Activated CD8-positive, alpha-beta T cell treated with anti-CD3 and anti-CD28 coated beads, Interleukin-2, amount 10 ng/mL, durations not matched to agents 7 days and 5 days (primary cell): ENCODE results near the gene TTC3. TPM values are rescaled to one million over a fixed set of nuclear protein-coding genes. Genes with fewer than 3 reads are reported as not detected.
"Not testable (repeated sequence)": the region's sequence is repeated elsewhere in the genome, so short reads cannot be mapped to it uniquely, and the experiment has no call there.

ENCODE experiments used
- ATAC-seq: fragments of 150-1000 bp; cut with Tn5 transposase; one replicate; pipeline ENCODE4 v1.10.0; 2021; ENCODE audit warnings: moderate library complexity
- CTCF ChIA-PET: fragments of 350-600 bp; sonication (Branson Sonifier 250); formaldehyde crosslinking; loops from one replicate; lab custom pipeline; 2021; ENCODE audit warnings: antibody characterized with exemption; lab: Charles Lee
- POLR2A ChIA-PET: fragments of 350-600 bp; sonication (Branson Sonifier 250); formaldehyde crosslinking; loops from one replicate; lab custom pipeline; 2021; ENCODE audit warnings: antibody characterized with exemption; lab: Charles Lee
- DNase-seq: peaks from one replicate; pipeline ENCODE4 v3.0.0-alpha.2; 2020
- H3K27ac Mint-ChIP-seq: one replicate; pipeline ENCODE4 v1.8.0; 2021; ENCODE audit warnings: mild to moderate bottlenecking, mixed read lengths
- H3K27me3 Mint-ChIP-seq: one replicate; pipeline ENCODE4 v1.8.0; 2021; ENCODE audit warnings: low read depth, mixed read lengths
- H3K36me3 Mint-ChIP-seq: one replicate; pipeline ENCODE4 v1.8.0; 2021; ENCODE audit warnings: low read depth, mixed read lengths
- H3K4me1 Mint-ChIP-seq: one replicate; pipeline ENCODE4 v1.8.0; 2021; ENCODE audit warnings: low read depth, mixed read lengths
- H3K4me3 Mint-ChIP-seq: one replicate; pipeline ENCODE4 v1.8.0; 2021; ENCODE audit warnings: mild to moderate bottlenecking, mixed read lengths
- H3K9me3 Mint-ChIP-seq: one replicate; pipeline ENCODE4 v1.8.0; 2022; ENCODE audit warnings: mixed read lengths; ENCODE audit not compliant: insufficient read depth
- total RNA-seq, 2 experiments: library from RNA; stranded (reverse); gene quantifications; one replicate each; pipeline ENCODE4 v1.2.3, GENCODE V29; 2021

Gene TTC3
- total RNA-seq, 2 experiments from 2014 or later, result 48.3 to 49.5 TPM

DNA sequence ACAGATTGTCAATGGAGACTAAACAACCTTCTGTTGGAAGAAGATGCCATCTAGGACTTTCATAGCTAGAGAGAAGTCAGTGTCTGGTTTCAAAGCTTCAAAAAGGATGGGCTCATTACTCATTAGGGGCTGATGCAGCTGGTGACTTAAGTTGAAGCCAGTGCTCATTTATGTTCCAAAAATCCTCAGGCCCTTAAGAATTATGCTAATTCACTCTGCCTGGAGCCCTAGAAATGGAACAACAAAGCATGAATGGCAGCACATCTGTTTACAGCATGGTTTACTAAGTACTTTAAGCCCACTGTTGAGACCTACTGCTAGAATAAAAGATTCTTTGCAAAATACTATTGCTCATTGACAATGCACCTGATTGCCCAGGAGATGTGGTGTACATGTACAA is 63.7 kb downstream of the TTC3 start:
- Mint-ChIP-seq H3K27ac (peak overlapping the region; percentile 56), H3K4me3 (no peak overlapping the region), H3K4me1 (peaks cover 25% of the 10 kb centered on the region), H3K9me3 (no peaks in the 10 kb centered on the region), H3K27me3 (no peaks in the 10 kb centered on the region), H3K36me3 (peaks cover 40% of the 10 kb centered on the region)
- peak; percentile 44 for ATAC-seq
- POLR2A ChIA-PET, result interaction anchor here (1.2 kb wide), 1 partner anchor 9 kb away, joined by 3 read pairs; no protein-coding TSS in a partner anchor
- CTCF ChIA-PET, result interaction anchor here (0.7 to 1.5 kb wide), 4 partner anchors 14 to 35 kb away, joined by 3 to 4 read pairs (median 4); no protein-coding TSS in a partner anchor
- no peak for DNase-seq

GRCh38 chr21:37139154-37139553 is 66.1 kb downstream of the TTC3 start:
- H3K27ac Mint-ChIP-seq, result no peak overlapping the region
- no peak overlapping the region for H3K4me3 Mint-ChIP-seq
- no peaks in the 10 kb centered on the region for H3K9me3 Mint-ChIP-seq
- H3K4me1 Mint-ChIP-seq, result peaks cover 25% of the 10 kb centered on the region
- ATAC-seq (no peak), DNase-seq (no peak)
- peaks cover 51% of the 10 kb centered on the region for H3K36me3 Mint-ChIP-seq
- no peaks in the 10 kb centered on the region for H3K27me3 Mint-ChIP-seq
- CTCF ChIA-PET, result no interaction called here
- POLR2A ChIA-PET, result no interaction called here

DNA sequence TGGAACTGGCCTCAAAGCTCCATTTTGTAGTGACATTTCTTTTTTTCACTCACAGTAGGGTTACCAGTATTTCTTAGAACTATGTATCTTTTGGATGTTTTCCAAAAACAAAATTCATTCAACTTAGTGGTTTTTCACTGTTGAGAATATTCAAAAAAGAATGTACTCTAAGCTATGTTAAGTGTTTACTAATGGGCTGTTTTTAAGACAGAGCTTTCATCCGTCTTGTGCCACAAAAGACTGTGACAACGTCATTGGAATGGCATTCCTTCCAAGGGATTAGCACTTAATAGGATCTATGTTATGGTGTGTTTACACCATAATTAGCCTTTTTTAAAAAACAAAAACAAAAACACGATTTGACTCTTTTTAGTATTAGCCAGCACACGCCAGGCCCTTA is 66.8 kb downstream of the TTC3 start:
- no peak for DNase-seq
- Mint-ChIP-seq H3K36me3 (peaks cover 56% of the 10 kb centered on the region), H3K9me3 (no peaks in the 10 kb centered on the region), H3K27me3 (no peaks in the 10 kb centered on the region), H3K4me3 (no peak overlapping the region), H3K27ac (no peak overlapping the region), H3K4me1 (peaks cover 25% of the 10 kb centered on the region)
- ChIA-PET CTCF (no interaction called here), POLR2A (no interaction called here)
- ATAC-seq, result no peak

DNA sequence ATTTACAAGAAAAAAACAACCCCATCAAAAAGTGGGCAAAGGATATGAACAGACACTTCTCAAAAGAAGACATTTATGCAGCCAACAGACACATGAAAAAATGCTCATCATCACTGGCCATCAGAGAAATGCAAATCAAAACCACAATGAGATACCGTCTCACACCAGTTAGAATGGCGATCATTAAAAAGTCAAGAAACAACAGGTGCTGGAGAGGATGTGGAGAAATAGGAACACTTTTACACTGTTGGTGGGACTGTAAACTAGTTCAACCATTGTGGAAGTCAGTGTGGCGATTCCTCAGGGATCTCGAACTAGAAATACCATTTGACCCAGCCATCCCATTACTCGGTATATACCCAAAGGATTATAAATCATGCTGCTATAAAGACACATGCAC is 70.3 kb downstream of the TTC3 start:
- peaks cover 59% of the 10 kb centered on the region for H3K36me3 Mint-ChIP-seq
- H3K4me1 Mint-ChIP-seq, POLR2A ChIA-PET, CTCF ChIA-PET, DNase-seq, ATAC-seq, H3K4me3 Mint-ChIP-seq, H3K9me3 Mint-ChIP-seq, H3K27ac Mint-ChIP-seq, H3K27me3 Mint-ChIP-seq: not testable (repeated sequence)

DNA sequence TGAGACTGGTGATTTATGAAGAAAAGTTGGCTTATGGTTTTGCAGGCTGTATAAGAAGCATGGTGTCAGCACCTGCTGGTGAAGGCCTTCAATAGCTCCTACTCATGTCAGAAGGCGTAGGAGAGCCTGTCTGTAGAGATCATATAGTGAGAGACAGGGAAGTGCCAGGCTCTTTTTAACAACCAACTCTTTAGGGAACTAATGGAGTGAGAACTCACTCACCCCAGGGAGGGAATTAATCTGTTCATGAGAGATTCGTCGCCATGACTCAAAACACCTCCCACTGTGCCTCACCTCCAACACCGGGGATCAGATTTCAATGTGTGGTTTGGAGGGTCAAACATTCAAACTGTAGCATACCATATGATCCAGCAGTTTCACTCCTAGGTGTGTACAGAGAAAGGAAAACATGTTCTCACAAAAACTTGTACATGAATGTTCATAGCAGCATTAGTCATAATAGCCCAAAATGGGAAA is 72.6 kb downstream of the TTC3 start:
- H3K9me3 Mint-ChIP-seq, result no peaks in the 10 kb centered on the region
- H3K36me3 Mint-ChIP-seq, result peaks cover 58% of the 10 kb centered on the region
- ATAC-seq (no peak), DNase-seq (no peak)
- POLR2A ChIA-PET, result interaction anchor here (1.4 kb wide), 1 partner anchor 9 kb away, joined by 3 read pairs; no protein-coding TSS in a partner anchor
- no peak overlapping the region for H3K27ac Mint-ChIP-seq
- CTCF ChIA-PET, result no interaction called here
- H3K4me1 Mint-ChIP-seq, result peaks cover 10% of the 10 kb centered on the region
- H3K27me3 Mint-ChIP-seq, result no peaks in the 10 kb centered on the region
- H3K4me3 Mint-ChIP-seq, result no peak overlapping the region

DNA sequence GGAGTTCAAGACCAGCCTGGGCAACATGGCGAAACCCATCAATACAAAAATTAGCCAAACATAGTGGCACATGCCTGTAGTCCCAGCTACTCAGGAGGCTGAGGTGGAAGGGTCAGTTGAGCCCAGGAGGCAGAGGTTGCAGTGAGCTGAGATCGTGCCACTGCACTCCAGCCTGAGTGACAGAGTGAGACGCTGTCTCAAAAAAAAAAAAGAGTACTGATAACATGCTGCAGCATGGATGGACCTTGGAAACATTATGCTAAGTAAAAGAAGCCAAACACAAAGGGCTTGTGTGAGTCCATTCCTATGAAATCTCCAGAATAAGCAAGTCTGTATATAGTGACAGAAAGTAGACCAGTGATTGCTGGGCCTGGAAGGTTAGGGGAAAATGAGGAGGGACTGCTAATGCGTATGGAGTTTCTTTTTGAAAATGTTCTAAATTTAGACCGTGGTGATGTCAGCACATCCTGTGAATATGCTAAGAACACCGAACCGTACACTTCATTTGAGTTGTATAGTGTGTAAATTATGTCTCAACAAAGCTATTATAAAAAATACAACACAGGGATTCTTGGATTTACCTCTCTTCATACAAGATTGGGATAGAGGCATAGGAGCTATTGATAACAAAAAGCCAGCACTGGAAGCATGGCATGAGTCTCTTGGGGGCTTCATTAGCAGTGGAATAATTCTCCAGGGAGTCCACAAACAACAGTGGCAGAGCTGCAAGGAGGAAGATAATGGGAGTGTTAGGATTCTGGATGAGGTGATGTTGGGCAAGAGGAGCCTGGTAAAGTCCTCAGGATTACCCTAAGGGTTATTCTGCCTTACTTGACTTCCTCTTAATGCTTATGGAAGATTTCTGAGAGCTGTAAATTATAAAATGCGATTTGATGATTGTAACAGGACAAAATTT is 73.5 kb downstream of the TTC3 start:
- ChIA-PET POLR2A (interaction anchor here (0.7 to 1.4 kb wide), 2 partner anchors 10 to 19 kb away, joined by 3 read pairs; no protein-coding TSS in a partner anchor), CTCF (no interaction called here)
- H3K9me3 Mint-ChIP-seq, result no peaks in the 10 kb centered on the region
- peaks cover 56% of the 10 kb centered on the region for H3K36me3 Mint-ChIP-seq
- H3K27me3 Mint-ChIP-seq, result no peaks in the 10 kb centered on the region
- DNase-seq, result no peak
- ATAC-seq, result no peak
- H3K4me1 Mint-ChIP-seq, result peaks cover 10% of the 10 kb centered on the region
- H3K4me3 Mint-ChIP-seq, result no peak overlapping the region
- H3K27ac Mint-ChIP-seq, result no peak overlapping the region

DNA sequence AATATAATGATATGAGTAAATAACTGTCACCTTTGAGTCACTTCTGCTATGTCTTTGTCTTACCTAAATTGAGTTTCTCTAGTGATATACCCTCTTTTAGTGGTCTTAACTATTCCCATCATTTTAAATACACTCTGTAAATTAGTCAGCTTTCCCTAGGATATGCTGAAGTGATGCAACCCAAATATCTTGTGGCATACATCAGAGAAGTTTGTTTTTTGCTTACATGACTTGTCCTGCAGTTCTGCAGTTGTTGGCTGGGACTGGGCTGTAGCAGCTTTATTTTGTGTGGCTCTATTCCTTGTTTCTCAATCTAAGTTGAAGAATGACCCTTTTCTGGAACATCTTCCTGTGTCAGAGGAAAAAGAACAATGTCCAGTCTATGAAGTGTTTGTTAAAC is 76.4 kb downstream of the TTC3 start:
- Mint-ChIP-seq H3K27ac (no peak overlapping the region), H3K36me3 (peaks cover 44% of the 10 kb centered on the region), H3K27me3 (no peaks in the 10 kb centered on the region), H3K9me3 (no peaks in the 10 kb centered on the region), H3K4me3 (no peak overlapping the region), H3K4me1 (peaks cover 10% of the 10 kb centered on the region)
- ChIA-PET CTCF (no interaction called here), POLR2A (no interaction called here)
- no peak for ATAC-seq
- no peak for DNase-seq

- no peak overlapping the region for H3K4me3 Mint-ChIP-seq
- H3K27ac Mint-ChIP-seq, result no peak overlapping the region
- no peak for ATAC-seq
- POLR2A ChIA-PET, result no interaction called here
- no peaks in the 10 kb centered on the region for H3K27me3 Mint-ChIP-seq
- H3K9me3 Mint-ChIP-seq, result no peaks in the 10 kb centered on the region
- DNase-seq, result no peak
- peaks cover 29% of the 10 kb centered on the region for H3K36me3 Mint-ChIP-seq
- CTCF ChIA-PET, result no interaction called here
- no peaks in the 10 kb centered on the region for H3K4me1 Mint-ChIP-seq
Observed at GRCh38 chr21:37153196-37153934, 80.3 kb downstream of the TTC3 start.

DNA sequence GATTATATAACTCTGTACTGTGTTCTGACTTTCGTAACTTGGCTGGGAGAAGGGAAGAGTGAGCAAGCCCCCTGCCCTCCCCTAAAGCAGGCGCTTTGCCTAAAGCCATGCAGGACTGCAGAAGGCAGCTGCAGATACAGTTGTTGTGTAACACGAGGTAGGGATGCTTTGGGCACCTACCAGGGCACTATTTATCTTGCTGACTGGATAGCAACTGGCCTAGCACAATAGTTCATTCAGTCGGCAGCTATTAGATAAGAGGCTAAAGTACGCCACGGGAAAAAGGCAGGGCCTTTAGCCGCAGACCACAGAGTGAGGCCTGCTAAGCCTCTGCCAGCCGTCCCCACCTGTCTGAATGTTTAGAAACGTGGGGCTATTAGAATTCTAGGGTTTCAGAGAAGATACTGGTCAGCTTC is 80.9 kb downstream of the TTC3 start:
- H3K9me3 Mint-ChIP-seq, result no peaks in the 10 kb centered on the region
- POLR2A ChIA-PET, result no interaction called here
- no peak overlapping the region for H3K4me3 Mint-ChIP-seq
- CTCF ChIA-PET, result no interaction called here
- no peak for ATAC-seq
- no peak overlapping the region for H3K27ac Mint-ChIP-seq
- peaks cover 35% of the 10 kb centered on the region for H3K36me3 Mint-ChIP-seq
- DNase-seq, result no peak
- H3K4me1 Mint-ChIP-seq, result peaks cover 3% of the 10 kb centered on the region
- no peaks in the 10 kb centered on the region for H3K27me3 Mint-ChIP-seq

DNA sequence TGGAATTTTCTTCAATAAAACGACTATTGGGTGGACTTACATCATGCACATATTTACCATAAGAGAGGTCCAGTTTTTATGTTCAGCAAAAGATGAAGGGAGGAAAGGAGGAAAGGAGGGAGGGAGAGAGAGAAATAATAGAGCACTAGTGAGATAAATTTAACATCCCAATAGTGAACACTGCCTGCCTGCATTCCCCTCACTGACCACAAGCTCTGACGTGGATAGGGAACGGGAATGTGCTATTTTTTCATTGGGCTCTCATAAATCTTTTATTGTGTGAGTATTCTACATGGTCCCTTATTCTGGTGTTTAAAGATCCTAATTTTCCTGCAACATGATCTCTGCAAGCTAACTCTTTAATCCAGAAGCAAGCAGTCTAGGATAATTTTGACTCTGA is 82.1 kb downstream of the TTC3 start:
- Mint-ChIP-seq H3K4me3 (no peak overlapping the region), H3K4me1 (peaks cover 9% of the 10 kb centered on the region), H3K36me3 (peaks cover 41% of the 10 kb centered on the region), H3K9me3 (no peaks in the 10 kb centered on the region), H3K27me3 (no peaks in the 10 kb centered on the region), H3K27ac (no peak overlapping the region)
- ATAC-seq (no peak), DNase-seq (no peak)
- CTCF ChIA-PET, result interaction anchor here (1.1 kb wide), 1 partner anchor 178 kb away, joined by 4 read pairs; no protein-coding TSS in a partner anchor
- POLR2A ChIA-PET, result no interaction called here

DNA sequence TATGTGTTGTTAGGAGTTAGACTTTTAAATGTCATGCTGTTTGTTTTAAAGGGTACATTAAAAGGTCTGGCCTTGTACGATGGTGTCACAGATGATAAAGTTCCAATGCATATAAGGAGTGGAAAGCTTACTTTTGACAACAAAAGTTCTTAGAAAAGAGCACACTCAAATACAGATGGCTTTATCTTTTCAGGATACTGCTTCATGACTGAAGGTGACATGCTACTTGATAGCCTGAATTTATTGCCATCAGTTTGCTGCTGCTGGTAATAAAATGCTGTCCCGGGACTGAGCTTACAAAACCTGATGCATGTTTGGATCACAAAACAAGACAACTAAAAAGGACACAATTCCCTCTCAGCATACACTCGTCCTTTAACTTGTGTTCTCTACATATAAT is 84.9 kb downstream of the TTC3 start:
- POLR2A ChIA-PET, result no interaction called here

More for the DNA sequence above, 84.9 kb downstream of the TTC3 start:
- peaks cover 9% of the 10 kb centered on the region for H3K4me1 Mint-ChIP-seq
- H3K27me3 Mint-ChIP-seq, result no peaks in the 10 kb centered on the region
- no peak overlapping the region for H3K27ac Mint-ChIP-seq
- H3K36me3 Mint-ChIP-seq, result peaks cover 38% of the 10 kb centered on the region
- no peak for DNase-seq
- ATAC-seq, result no peak
- CTCF ChIA-PET, result interaction anchor here (1.9 kb wide), 1 partner anchor 9 kb away, joined by 13 read pairs; no protein-coding TSS in a partner anchor
- H3K4me3 Mint-ChIP-seq, result no peak overlapping the region
- H3K9me3 Mint-ChIP-seq, result no peaks in the 10 kb centered on the region
